GM12801 (cell line): Measurements from ENCODE around the gene SH3BP5.

ENCODE experiments used
- CTCF ChIP-seq: IDR thresholded peaks from one replicate; pipeline ENCODE4 v1.5.1; 2011; ENCODE audit warnings: control low read depth; ENCODE audit not compliant: insufficient read length; ENCODE audit errors: extremely low read depth

SH3BP5 gene

GRCh38 chr3:15284121-15284889 lies 48.1 kb downstream of the SH3BP5 start:
- no peak for TF ChIP-seq CTCF

- no peak for TF ChIP-seq CTCF
Observed at GRCh38 chr3:15283702-15284101, 48.7 kb downstream of the SH3BP5 start.

GRCh38 chr3:15281817-15282216 lies 50.6 kb downstream of the SH3BP5 start:
- no peak for TF ChIP-seq CTCF

- no peak for TF ChIP-seq CTCF
Observed at GRCh38 chr3:15280853-15281532, 51.4 kb downstream of the SH3BP5 start.

GRCh38 chr3:15279671-15280402 lies 52.5 kb downstream of the SH3BP5 start:
- no peak for TF ChIP-seq CTCF

- TF ChIP-seq CTCF = no peak
Observed at GRCh38 chr3:15279205-15279604, 53.2 kb downstream of the SH3BP5 start.

GRCh38 chr3:15277861-15278500 lies 54.4 kb downstream of the SH3BP5 start:
- no peak for TF ChIP-seq CTCF
